Ascending aorta (tissue), 2 donors: ENCODE data around the gene DPP3. TPM values are rescaled to one million over a fixed set of nuclear protein-coding genes. Genes with fewer than 3 reads are reported as not detected.

Source experiments
- DNase-seq, 2 donors: peaks; one replicate each; pipeline ENCODE4 v3.0.0-alpha.2; 2019; ENCODE audit warnings: low spot score in 2 of 2
- H3K27ac ChIP-seq, 2 donors: fragments of 200-600 bp; sonication (generic); one replicate each; pipeline ENCODE4 v1.5.1; 2016 to 2017; ENCODE audit warnings: mild to moderate bottlenecking in 1 of 2
- H3K27me3 ChIP-seq: fragments of 200-600 bp; sonication (generic); one replicate; pipeline ENCODE4 v1.5.1; 2017
- H3K36me3 ChIP-seq, 2 donors: fragments of 200-600 bp; sonication (generic); one replicate each; pipeline ENCODE4 v1.5.1; 2016
- H3K4me1 ChIP-seq, 2 donors: fragments of 200-600 bp; sonication (generic); one replicate each; pipeline ENCODE4 v1.5.1; 2016 to 2017; ENCODE audit warnings: mild to moderate bottlenecking in 1 of 2
- H3K4me3 ChIP-seq, 2 donors: fragments of 200-600 bp; sonication (generic); one replicate each; pipeline ENCODE4 v1.5.1; 2016 to 2017; ENCODE audit warnings: mild to moderate bottlenecking in 1 of 2
- H3K9me3 ChIP-seq, 2 donors: fragments of 200-600 bp; sonication (generic); one replicate each; pipeline ENCODE4 v1.5.1; 2016
- intact Hi-C: fragments of 100-400 bp; cut with DNase I; formaldehyde crosslinking; loops from one replicate; pipeline ENCODE4 v1.15.1; 2023
- total RNA-seq: library from RNA; depleted of rRNA; stranded (reverse); fragments of >200 nt; gene quantifications from one replicate; pipeline ENCODE4 v1.1.0, GENCODE V29; 2016
- TF ChIP-seq, protein P1 (sequence below), 3 experiments: fragments of 200-600 bp in 2 of 3; fragments of 450-650 bp in 1 of 3; sonication (generic) in 2 of 3; IDR thresholded peaks; one replicate each; pipeline ENCODE4 v1.5.1; 2016 to 2019; ENCODE audit warnings: antibody characterized with exemption in 3 of 3, mild to moderate bottlenecking in 1 of 3, moderate library complexity in 1 of 3

The DPP3 gene
- total RNA-seq, 1 donor from 2014 or later = 14.8 TPM

DNA sequence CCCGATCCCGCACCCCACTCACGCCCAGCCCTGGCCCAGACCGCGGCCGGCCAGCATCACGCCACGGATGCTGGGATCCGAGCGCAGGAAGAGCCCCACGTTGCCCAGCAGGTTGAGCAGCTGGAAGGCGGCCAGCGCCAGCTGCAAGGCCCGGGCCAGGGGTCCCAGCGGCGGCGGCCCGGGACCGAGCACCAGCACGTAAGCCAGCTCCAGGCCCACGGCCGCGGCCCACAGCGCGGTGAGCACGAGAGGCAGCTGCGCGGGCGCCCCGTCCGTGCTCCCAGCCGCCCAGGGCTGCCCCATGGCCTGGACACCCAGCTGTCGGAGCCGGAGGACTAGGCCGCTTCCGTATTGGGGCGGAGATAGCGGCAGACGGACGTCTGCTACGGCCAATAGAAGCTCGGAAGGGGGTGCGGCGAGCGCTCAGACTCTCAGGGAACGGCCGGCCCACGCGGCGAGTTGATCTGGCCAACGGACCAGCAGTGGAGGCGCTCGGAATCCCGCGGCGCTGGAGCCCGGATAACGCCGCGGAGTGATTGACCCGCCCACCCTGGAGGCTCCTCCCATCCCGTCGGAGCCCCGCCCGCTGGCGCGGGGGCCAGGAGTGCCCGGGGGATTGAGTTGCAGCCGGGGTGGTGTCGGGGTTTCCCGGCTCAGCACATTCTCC lies 65.6 kb downstream of the DPP3 start, which contains the start of gene ZDHHC24:
ZDHHC24 (minus strand) TSS at position 348 of the 667 bp plus-strand sequence; CDS start at position 303, 45 bp downstream.
- intact Hi-C loops = loop anchor here (1.0 kb wide), 4 partner anchors 22 to 132 kb away; partner anchors contain the start of genes CTSF and DPP3
- Histone ChIP-seq H3K27me3 (no peaks in the 10 kb centered on the region), H3K27ac (peak within 1 kb of the TSS; percentile 64), H3K4me3 (peak within 1 kb of the TSS; percentile 80 to 92), H3K4me1 (peaks cover 3 to 20% of the 10 kb centered on the region in 2 donors), H3K9me3 (no peaks in the 10 kb centered on the region), H3K36me3 (peaks cover 3 to 4% of the 10 kb centered on the region in 2 donors)
- DNase-seq = peak; percentile 87 to 98
- TF ChIP-seq, protein P1, sequence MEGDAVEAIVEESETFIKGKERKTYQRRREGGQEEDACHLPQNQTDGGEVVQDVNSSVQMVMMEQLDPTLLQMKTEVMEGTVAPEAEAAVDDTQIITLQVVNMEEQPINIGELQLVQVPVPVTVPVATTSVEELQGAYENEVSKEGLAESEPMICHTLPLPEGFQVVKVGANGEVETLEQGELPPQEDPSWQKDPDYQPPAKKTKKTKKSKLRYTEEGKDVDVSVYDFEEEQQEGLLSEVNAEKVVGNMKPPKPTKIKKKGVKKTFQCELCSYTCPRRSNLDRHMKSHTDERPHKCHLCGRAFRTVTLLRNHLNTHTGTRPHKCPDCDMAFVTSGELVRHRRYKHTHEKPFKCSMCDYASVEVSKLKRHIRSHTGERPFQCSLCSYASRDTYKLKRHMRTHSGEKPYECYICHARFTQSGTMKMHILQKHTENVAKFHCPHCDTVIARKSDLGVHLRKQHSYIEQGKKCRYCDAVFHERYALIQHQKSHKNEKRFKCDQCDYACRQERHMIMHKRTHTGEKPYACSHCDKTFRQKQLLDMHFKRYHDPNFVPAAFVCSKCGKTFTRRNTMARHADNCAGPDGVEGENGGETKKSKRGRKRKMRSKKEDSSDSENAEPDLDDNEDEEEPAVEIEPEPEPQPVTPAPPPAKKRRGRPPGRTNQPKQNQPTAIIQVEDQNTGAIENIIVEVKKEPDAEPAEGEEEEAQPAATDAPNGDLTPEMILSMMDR (IDR thresholded peaks at IDR 0.05) = no peak

DNA sequence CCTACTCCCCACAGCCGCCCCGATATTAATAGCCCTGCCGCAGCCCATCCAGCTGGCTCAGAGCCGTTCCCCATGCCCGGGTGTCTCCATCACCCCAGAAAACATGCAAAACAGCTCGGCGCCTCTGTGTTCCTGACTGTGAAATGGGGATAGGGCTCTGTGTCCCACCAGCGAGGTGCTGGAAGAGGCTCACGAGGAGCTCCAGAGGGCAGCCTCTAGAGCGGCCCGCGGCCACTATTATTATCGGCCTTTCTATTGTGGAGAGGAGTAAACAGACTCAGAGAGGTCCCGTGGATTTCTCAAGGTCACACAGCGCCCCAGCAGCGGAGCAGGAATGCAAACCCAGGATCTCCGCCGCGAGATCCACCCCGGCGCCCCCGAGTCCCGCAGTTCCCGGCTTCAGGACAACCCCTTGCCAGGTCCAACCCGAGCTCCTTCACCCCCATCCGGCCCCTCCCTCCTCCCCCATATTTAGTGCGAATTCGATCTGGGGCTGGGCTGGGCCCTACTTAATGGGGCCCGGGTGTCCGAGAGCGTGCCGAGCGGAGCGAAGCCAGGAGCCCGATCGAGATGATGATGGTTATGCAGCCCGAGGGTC lies 66.2 kb downstream of the DPP3 start, which contains the start of gene ACTN3:
ACTN3 (plus strand) TSS at position 536 of the 598 bp plus-strand sequence; CDS start at position 571, 35 bp downstream.
- H3K4me1 ChIP-seq = peaks cover 3 to 20% of the 10 kb centered on the region in 2 donors
- intact Hi-C loops = loop anchor here (1.0 kb wide), 4 partner anchors 22 to 132 kb away; partner anchors contain the start of genes CTSF and DPP3
- H3K9me3 ChIP-seq = no peaks in the 10 kb centered on the region
- peaks cover 3 to 4% of the 10 kb centered on the region in 2 donors for H3K36me3 ChIP-seq
- peak within 1 kb of the TSS; percentile 80 to 92 for H3K4me3 ChIP-seq
- peak in 1 of 2 donors; percentile 76 for DNase-seq
- TF ChIP-seq, protein P1 (IDR thresholded peaks at IDR 0.05) = no peak
- no peaks in the 10 kb centered on the region for H3K27me3 ChIP-seq
- peak within 1 kb of the TSS; percentile 64 for H3K27ac ChIP-seq

DNA sequence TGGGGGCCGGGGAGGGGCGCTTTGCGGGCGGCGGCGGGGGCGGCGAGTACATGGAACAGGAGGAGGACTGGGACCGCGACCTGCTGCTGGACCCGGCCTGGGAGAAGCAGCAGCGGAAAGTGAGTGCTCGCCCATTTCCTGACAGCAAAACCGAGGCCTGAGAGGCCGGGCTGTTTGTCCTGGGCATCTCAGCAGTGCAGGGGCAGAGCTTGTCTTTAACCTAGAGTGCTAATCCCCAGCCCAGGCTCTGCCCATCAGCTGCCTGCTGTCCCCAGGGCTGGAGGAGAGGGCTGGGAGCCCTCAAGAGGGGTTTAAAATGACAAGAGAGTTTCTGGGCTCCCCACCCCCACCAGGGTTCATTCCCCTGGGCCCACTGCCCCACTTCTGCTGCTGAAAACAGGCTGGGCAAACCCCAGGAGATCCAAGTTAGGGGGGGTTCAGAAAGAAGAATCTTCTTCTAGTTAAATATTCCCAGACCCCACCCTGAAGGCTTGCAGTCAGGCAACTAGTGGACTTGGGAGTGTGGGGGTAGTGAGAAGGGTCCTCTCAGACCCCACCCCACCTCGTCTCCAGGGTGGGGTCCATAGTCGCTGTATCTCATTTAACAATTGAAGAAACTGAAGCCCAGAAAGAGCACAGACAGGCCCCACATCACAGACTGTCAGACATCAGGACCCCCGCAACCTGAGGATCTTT lies 66.9 kb downstream of the DPP3 start:
- peak overlapping the region; percentile 80 to 92 for H3K4me3 ChIP-seq
- intact Hi-C loops = loop anchor here (1.0 kb wide), 4 partner anchors 21 to 131 kb away; partner anchors contain the start of genes CTSF and DPP3
- peaks cover 3% of the 10 kb centered on the region in 2 donors for H3K36me3 ChIP-seq
- no peak for DNase-seq
- H3K27ac ChIP-seq = peak overlapping the region in 1 of 2 donors; percentile 64
- TF ChIP-seq, protein P1 (IDR thresholded peaks at IDR 0.05) = no peak
- H3K27me3 ChIP-seq = no peaks in the 10 kb centered on the region
- H3K9me3 ChIP-seq = no peaks in the 10 kb centered on the region
- peaks cover 3 to 20% of the 10 kb centered on the region in 2 donors for H3K4me1 ChIP-seq

GRCh38 chr11:66547662-66548009 lies 67.4 kb downstream of the DPP3 start:
- peaks cover 0 to 3% of the 10 kb centered on the region in 2 donors for H3K36me3 ChIP-seq
- peaks cover 3 to 20% of the 10 kb centered on the region in 2 donors for H3K4me1 ChIP-seq
- TF ChIP-seq, protein P1 (IDR thresholded peaks at IDR 0.05) = no peak
- no peaks in the 10 kb centered on the region for H3K27me3 ChIP-seq
- no peak overlapping the region for H3K4me3 ChIP-seq
- DNase-seq = no peak
- H3K27ac ChIP-seq = no peak overlapping the region
- intact Hi-C loops = no loop called here
- H3K9me3 ChIP-seq = no peaks in the 10 kb centered on the region

- H3K4me3 ChIP-seq = no peak overlapping the region
- H3K27ac ChIP-seq = no peak overlapping the region
- DNase-seq = no peak
- intact Hi-C loops = no loop called here
- peaks cover 3 to 20% of the 10 kb centered on the region in 2 donors for H3K4me1 ChIP-seq
- peaks cover 0 to 3% of the 10 kb centered on the region in 2 donors for H3K36me3 ChIP-seq
- H3K27me3 ChIP-seq = no peaks in the 10 kb centered on the region
- TF ChIP-seq, protein P1 (IDR thresholded peaks at IDR 0.05) = no peak
- no peaks in the 10 kb centered on the region for H3K9me3 ChIP-seq
Measured at GRCh38 chr11:66548041-66548440, 67.8 kb downstream of the DPP3 start.
